Neural progenitor cell (in vitro differentiated cells): ENCODE measurements around the gene XIAP.

Experiments used
- CTCF ChIP-seq: fragments of 200-600 bp; sonication (generic); IDR thresholded peaks from 2 replicates; pipeline ENCODE4 v1.5.1; 2017; ENCODE audit warnings: antibody characterized with exemption, mild to moderate bottlenecking
- EZH2 ChIP-seq: fragments of 200-600 bp; sonication (generic); IDR thresholded peaks from 2 replicates; pipeline ENCODE4 v1.6.1; 2017; ENCODE audit warnings: antibody characterized with exemption, mild to moderate bottlenecking, moderate library complexity
- EZH2phosphoT487 ChIP-seq: fragments of 200-600 bp; sonication (generic); IDR thresholded peaks from 2 replicates; pipeline ENCODE4 v1.6.1; 2017; ENCODE audit warnings: antibody characterized with exemption

- TF ChIP-seq EZH2phosphoT487 (no peak), CTCF (no peak), EZH2 (no peak)
Measured at GRCh38 chrX:123905332-123905731, 45.5 kb downstream of the XIAP start.
